K562 (cell line): ENCODE results near the gene SPG21. TPM values are rescaled to one million over a fixed set of nuclear protein-coding genes. Genes with fewer than 3 reads are reported as not detected.

ENCODE experiments used
- ATAC-seq: fragments of 200-7000 bp; cut with Tn5 transposase; 3 replicates; pipeline ENCODE4 v1.9.1; 2020; ENCODE audit warnings: moderate library complexity
- BruUV-seq: library from RNA; stranded (reverse); fragments of 400-500 nt; replicated peaks from 2 replicates; lab custom pipeline; 2021; lab: Mats Ljungman, UMichigan
- CTCF ChIA-PET: fragments of 300-600 bp; formaldehyde crosslinking; extraction: SDS; loops from one replicate; lab custom pipeline; 2021; ENCODE audit warnings: low intra/inter-chr PET ratio; lab: Yijun Ruan, JAX
- POLR2A ChIA-PET: fragments of 300-600, 350-650 bp; sonication (Branson Sonifier 250); formaldehyde crosslinking; extraction: SDS; loops from one replicate; lab custom pipeline; 2021; ENCODE audit warnings: antibody characterized with exemption, inconsistent platforms; lab: Yijun Ruan, JAX
- DNase-seq, 4 experiments: peaks; one replicate each; pipeline versions ENCODE4 v3.0.0 to v3.0.0-alpha.2; 2011 to 2018; ENCODE audit warnings: low spot score in 3 of 4, mixed read lengths in 3 of 4; ENCODE audit errors: extremely low read depth in 1 of 4
- FAIRE-seq: peaks from 2 replicates; lab custom pipeline; 2011; peaks lifted over from hg19 to GRCh38; lab: Jason Lieb, UNC
- H2AFZ ChIP-seq: 2 replicates; pipeline ENCODE4 v1.6.0; 2011; ENCODE audit warnings: low read depth, low read length, control low read depth, inconsistent platforms
- H3K27ac ChIP-seq: fragments of 200-600 bp; 3 replicates; pipeline ENCODE4 v1.8.0; 2011; ENCODE audit warnings: low read depth, mild to moderate bottlenecking, control low read depth, inconsistent platforms, low read length, moderate library complexity, mixed read lengths; ENCODE audit errors: extremely low read depth
- H3K27me3 ChIP-seq, 2 experiments: fragments of 300-600 bp in 1 of 2; 2 replicates in 1 of 2; 3 replicates in 1 of 2; pipeline versions ENCODE4 v1.6.0 to v1.8.0; 2011; ENCODE audit warnings: inconsistent platforms in 2 of 2, low read length in 2 of 2, mild to moderate bottlenecking in 1 of 2, mixed read lengths in 1 of 2, moderate library complexity in 1 of 2; ENCODE audit not compliant: control insufficient read depth in 2 of 2, insufficient read depth in 2 of 2
- H3K36me3 ChIP-seq: fragments of 300-600 bp; 3 replicates; pipeline ENCODE4 v1.8.0; 2011; ENCODE audit warnings: mild to moderate bottlenecking, low read length, inconsistent platforms; ENCODE audit not compliant: control insufficient read depth, insufficient read depth
- H3K4me1 ChIP-seq, 2 experiments: fragments of 200-600 bp in 1 of 2; replicated peaks in 1 of 2; 2 replicates in 1 of 2; 3 replicates in 1 of 2; pipeline versions ENCODE4 v1.5.1 to v1.8.0; 2011; ENCODE audit warnings: inconsistent platforms in 2 of 2, low read length in 2 of 2, mild to moderate bottlenecking in 1 of 2, mixed read lengths in 1 of 2, moderate library complexity in 1 of 2; ENCODE audit not compliant: control insufficient read depth in 2 of 2, insufficient read depth in 2 of 2
- H3K4me2 ChIP-seq: 2 replicates; pipeline ENCODE4 v1.6.1; 2011; ENCODE audit warnings: low read length, control low read depth, inconsistent platforms, mixed read lengths; ENCODE audit not compliant: insufficient read depth
- H3K4me3 ChIP-seq: fragments of 200-600 bp; sonication (generic), shearing (Covaris generic); 2 replicates; pipeline ENCODE4 v1.5.1; 2016; ENCODE audit warnings: control low read depth, inconsistent platforms
- H3K79me2 ChIP-seq: fragments of 200-600 bp; 3 replicates; pipeline ENCODE4 v1.8.0; 2011; ENCODE audit warnings: low read length, inconsistent platforms; ENCODE audit not compliant: control insufficient read depth, insufficient read depth
- H3K9ac ChIP-seq, 2 experiments: 2 replicates each; pipeline versions ENCODE4 v1.6.0 to v1.6.1; 2011; ENCODE audit warnings: low read depth in 2 of 2, low read length in 2 of 2, control low read depth in 1 of 2, inconsistent platforms in 1 of 2, mild to moderate bottlenecking in 1 of 2, mixed read lengths in 1 of 2; ENCODE audit not compliant: insufficient read depth in 1 of 2
- H3K9me1 ChIP-seq: one replicate; pipeline ENCODE4 v1.6.0; 2011; ENCODE audit warnings: inconsistent platforms, mild to moderate bottlenecking, low read length, moderate library complexity; ENCODE audit not compliant: control insufficient read depth, insufficient read depth
- H3K9me3 ChIP-seq: replicated peaks from 2 replicates; pipeline ENCODE4 v1.5.1; 2011; ENCODE audit warnings: low read depth, low read length, inconsistent platforms; ENCODE audit not compliant: control insufficient read depth, insufficient read depth
- H4K20me1 ChIP-seq: replicated peaks from 2 replicates; pipeline ENCODE4 v1.6.1; 2011; ENCODE audit warnings: low read length, inconsistent platforms, mixed read lengths; ENCODE audit not compliant: control insufficient read depth, insufficient read depth
- ATF7 ChIP-seq: fragments of 450-650 bp; IDR thresholded peaks from 2 replicates; pipeline ENCODE4 v1.7.1; 2014; ENCODE audit warnings: mild to moderate bottlenecking, moderate library complexity
- CBX8 ChIP-seq: fragments of 200-600 bp; sonication (generic); IDR thresholded peaks from 2 replicates; pipeline ENCODE4 v1.6.1; 2012; ENCODE audit warnings: borderline replicate concordance, mixed run types, low read depth, mild to moderate bottlenecking, moderate library complexity, mixed read lengths, low read length, control low read depth, inconsistent platforms; ENCODE audit not compliant: poor library complexity, severe bottlenecking; ENCODE audit errors: extremely low read depth
- DNMT1 ChIP-seq: fragments of 450-650 bp; IDR thresholded peaks from 2 replicates; pipeline ENCODE4 v1.6.1; 2016; ENCODE audit warnings: antibody characterized with exemption, mild to moderate bottlenecking
- E2F6 ChIP-seq, 2 experiments: IDR thresholded peaks; 2 replicates each; pipeline ENCODE4 v1.6.1; 2011; ENCODE audit warnings: borderline replicate concordance in 1 of 2, control low read depth in 1 of 2, low read depth in 1 of 2, low read length in 1 of 2, mild to moderate bottlenecking in 1 of 2, mixed read lengths in 1 of 2, moderate library complexity in 1 of 2; ENCODE audit not compliant: insufficient read depth in 1 of 2, insufficient read length in 1 of 2, poor library complexity in 1 of 2, severe bottlenecking in 1 of 2; ENCODE audit errors: extremely low read depth in 1 of 2
- GTF3C2 ChIP-seq: IDR thresholded peaks from 3 replicates; pipeline ENCODE4 v1.6.1; 2011; ENCODE audit warnings: borderline replicate concordance, mild to moderate bottlenecking, moderate library complexity; ENCODE audit not compliant: insufficient read length; ENCODE audit errors: extremely low read depth
- HNRNPUL1 ChIP-seq: fragments of 200-400 bp; formaldehyde crosslinking; IDR thresholded peaks from 2 replicates; pipeline ENCODE4 v1.6.1; 2017; ENCODE audit warnings: low read length
- NR0B1 ChIP-seq: fragments of 450-650 bp; IDR thresholded peaks from one replicate; pipeline ENCODE4 v1.6.1; 2018; ENCODE audit warnings: mild to moderate bottlenecking, moderate library complexity; ENCODE audit not compliant: partially characterized antibody
- NRF1 ChIP-seq, 2 experiments: fragments of 450-650 bp; IDR thresholded peaks in 1 of 2; conservative IDR thresholded peaks in 1 of 2; 2 replicates each; pipeline ENCODE4 v1.6.1; 2014; ENCODE audit warnings: mild to moderate bottlenecking in 2 of 2
- RBM34 ChIP-seq: fragments of 200-400 bp; formaldehyde crosslinking; IDR thresholded peaks from 2 replicates; pipeline ENCODE4 v1.6.1; 2018; ENCODE audit warnings: low read length, borderline replicate concordance; ENCODE audit not compliant: insufficient read depth
- SAFB ChIP-seq: fragments of 200-400 bp; formaldehyde crosslinking; IDR thresholded peaks from 2 replicates; pipeline ENCODE4 v1.6.1; 2017; ENCODE audit warnings: low read depth, low read length, borderline replicate concordance
- TAF1 ChIP-seq: IDR thresholded peaks from 2 replicates; pipeline ENCODE4 v1.6.1; 2011; ENCODE audit warnings: mild to moderate bottlenecking, low read length, moderate library complexity; ENCODE audit not compliant: insufficient read depth, control insufficient read depth, severe bottlenecking; ENCODE audit errors: extremely low read depth
- TCF7L2 ChIP-seq: fragments of 150-350 bp; IDR thresholded peaks from 2 replicates; pipeline ENCODE4 v1.6.1; 2016; ENCODE audit warnings: low read depth, mild to moderate bottlenecking, low read length, moderate library complexity
- ZNF41 ChIP-seq: fragments of 250-450 bp; sonication (Bioruptor Pico); conservative IDR thresholded peaks from 2 replicates; pipeline ENCODE4 v1.4.0; 2020; ENCODE audit warnings: mild to moderate bottlenecking
- ZNF75A ChIP-seq: fragments of 450-650 bp; formaldehyde crosslinking; IDR thresholded peaks from 2 replicates; pipeline ENCODE4 v1.4.0; 2020; ENCODE audit warnings: mild to moderate bottlenecking
- WGBS: fragments of 100-300 bp; shearing (Covaris generic); methylation state at CpG from one replicate; pipeline ENCODE4 v1.1.6; 2016; ENCODE audit warnings: low coverage, mixed read lengths; ENCODE audit not compliant: insufficient coverage; ENCODE audit errors: missing lambda C conversion rate; 5-methylcytosine and 5-hydroxymethylcytosine counted together
- in situ Hi-C: fragments of 300-500 bp; cut with MboI; formaldehyde crosslinking; loops from 4 replicates; pipeline ENCODE4 v1.15.0; 2018; ENCODE audit warnings: inconsistent platforms, mixed read lengths
- intact Hi-C: fragments of 100-400 bp; cut with micrococcal nuclease; formaldehyde crosslinking; loops from 2 replicates; pipeline ENCODE4 v1.14.2; 2022
- polyA plus RNA-seq, 8 experiments: library from polyadenylated mRNA; depleted of rRNA in 4 of 8; stranded (reverse) in 5 of 8; unstranded in 3 of 8; fragments of >200 nt; fragmentation: Nextera tagmentation in 2 of 8; fragmentation: Illumina TruSeq in 1 of 8; extraction: Ambion mirVana in 2 of 8; extraction: Trizol in 1 of 8; gene quantifications; 2 replicates each; pipeline versions ENCODE4 v1.2.1 to v1.2.3, GENCODE V29; 2011 to 2014; ENCODE audit warnings: inconsistent platforms in 1 of 8, missing spikeins in 1 of 8
- total RNA-seq, 7 experiments: library from RNA; depleted of rRNA in 6 of 7; stranded (reverse); fragments of >200 nt in 6 of 7; fragmentation: Illumina TruSeq in 2 of 7; extraction: Trizol in 2 of 7; gene quantifications; 2 replicates each; pipeline versions ENCODE4 v1.2.1 to v1.2.3, GENCODE V29; 2011 to 2021; ENCODE audit warnings: low replicate concordance in 1 of 7

SPG21 gene
- total and polyA plus RNA-seq, 9 of the 15 experiments (the other 6 are each of a cell fraction or from before 2014, with no cell fraction given), result 22.8 to 98.8 (median 65.1) TPM

GRCh38 chr15:65028921-65029735 is 39.4 kb upstream of the SPG21 start, which contains the start of gene MTFMT:
Gene MTFMT (minus strand): TSS chr15:65029639. CDS start chr15:65029613, 26 bp downstream.
- Histone ChIP-seq H3K9me1 (no peaks in the 10 kb centered on the region), H3K27ac (peak within 1 kb of the TSS; percentile 61), H3K9me3 (no peaks in the 10 kb centered on the region), H3K4me3 (peak within 1 kb of the TSS; percentile 84), H2AFZ (peak within 1 kb of the TSS; percentile 93), H4K20me1 (no peaks in the 10 kb centered on the region), H3K4me1 (peaks cover 8 to 13% of the 10 kb centered on the region in 2 experiments; a peak in 4 of 5 replicates), H3K27me3 (no peaks in the 10 kb centered on the region), H3K36me3 (peaks cover 20% of the 10 kb centered on the region), H3K9ac (peak within 1 kb of the TSS; percentile 70 to 97), H3K4me2 (peak within 1 kb of the TSS; percentile 84), H3K79me2 (peaks cover 19% of the 10 kb centered on the region)
- peak; percentile 96 for ATAC-seq
- intact Hi-C loops (no loop called here), in situ Hi-C loops (no loop called here)
- ChIA-PET CTCF (interaction anchor here (0.7 kb wide), 1 partner anchor 301 kb away, joined by 4 read pairs; no protein-coding TSS in a partner anchor), POLR2A (no interaction called here)
- no TSS peak for BruUV-seq
- peak; percentile 91 to 99 (median 98) for DNase-seq
- peak; percentile 70 for FAIRE-seq
- under 1% methylated on average over 46 of the region's 73 CpGs for WGBS
- TF ChIP-seq DNMT1 (no peak), GTF3C2 (no peak), NRF1 (conservative IDR thresholded peaks at IDR 0.05 in 1 of 2, IDR thresholded peaks at IDR 0.05 in 1 of 2) (peak; percentile 96), TCF7L2 (no peak), ATF7 (no peak), ZNF41 (CRISPR knock-in tag) (no peak), HNRNPUL1 (no peak), CBX8 (no peak), RBM34 (no peak), ZNF75A (CRISPR knock-in tag) (no peak), TAF1 (peak; percentile 57), E2F6 (IDR thresholded peaks at IDR 0.05; ENCODE audit: borderline replicate concordance in 1 of 2, extremely low read depth in 1 of 2, insufficient read depth in 1 of 2, insufficient read length in 1 of 2, low read depth in 1 of 2, low read length in 1 of 2, poor library complexity in 1 of 2, severe bottlenecking in 1 of 2) (peak in 1 of 2 experiments; percentile 28), NR0B1 (no peak), SAFB (no peak)
